CD14-positive monocyte (primary cell): Measurements from ENCODE around the gene PAPOLA. TPM values are rescaled to one million over a fixed set of nuclear protein-coding genes. Genes with fewer than 3 reads are reported as not detected.
A peak's percentile ranks its signal among the peaks of the same experiment; 100 is the strongest.

ENCODE experiments used
- DNase-seq, 3 donors: peaks; one replicate each; pipeline ENCODE4 v3.0.0-alpha.2; 2011 to 2022
- H2AFZ ChIP-seq: 2 replicates; pipeline ENCODE4 v1.6.0; 2012; ENCODE audit warnings: mild to moderate bottlenecking, low read depth, low read length, inconsistent platforms; ENCODE audit not compliant: insufficient read depth, poor library complexity, severe bottlenecking
- H3K27ac ChIP-seq, 2 donors: 1 replicate in 1 of 2; 2 replicates in 1 of 2; pipeline ENCODE4 v1.5.1; 2012 to 2013; ENCODE audit warnings: low read length in 2 of 2, control low read depth in 1 of 2, inconsistent platforms in 1 of 2, low read depth in 1 of 2, mild to moderate bottlenecking in 1 of 2
- H3K27me3 ChIP-seq, 2 donors: one replicate each; pipeline versions ENCODE4 v1.6.0 to v1.6.1; 2011 to 2013; ENCODE audit warnings: low read length in 2 of 2; ENCODE audit not compliant: control insufficient read depth in 2 of 2, insufficient read depth in 2 of 2
- H3K36me3 ChIP-seq, 2 donors: replicated peaks in 1 of 2; 1 replicate in 1 of 2; 2 replicates in 1 of 2; pipeline versions ENCODE4 v1.5.1 to v1.6.1; 2012 to 2013; ENCODE audit warnings: low read length in 2 of 2, control low read depth in 1 of 2, inconsistent platforms in 1 of 2, mild to moderate bottlenecking in 1 of 2; ENCODE audit not compliant: insufficient read depth in 2 of 2, control insufficient read depth in 1 of 2
- H3K4me1 ChIP-seq, 2 donors: 1 replicate in 1 of 2; 2 replicates in 1 of 2; pipeline versions ENCODE4 v1.5.1 to v1.6.1; 2012 to 2013; ENCODE audit warnings: low read length in 2 of 2, control low read depth in 1 of 2, inconsistent platforms in 1 of 2, mild to moderate bottlenecking in 1 of 2, moderate library complexity in 1 of 2; ENCODE audit not compliant: insufficient read depth in 2 of 2, control insufficient read depth in 1 of 2
- H3K4me2 ChIP-seq: replicated peaks from 2 replicates; pipeline ENCODE3; 2012; ENCODE audit warnings: low read length, moderate library complexity, mild to moderate bottlenecking; ENCODE audit not compliant: poor library complexity, severe bottlenecking; ENCODE audit errors: extremely low read depth
- H3K4me3 ChIP-seq, 3 experiments: fragments of 200-600 bp in 1 of 3; sonication (generic) in 1 of 3; replicated peaks in 1 of 3; 1 replicate in 2 of 3; 2 replicates in 1 of 3; pipeline ENCODE4 v1.5.1; 2011 to 2013; ENCODE audit warnings: low read length in 3 of 3, mild to moderate bottlenecking in 3 of 3, control low read depth in 2 of 3, low read depth in 2 of 3, inconsistent platforms in 1 of 3, moderate library complexity in 1 of 3
- H3K79me2 ChIP-seq: 2 replicates; pipeline ENCODE4 v1.6.0; 2012; ENCODE audit warnings: mild to moderate bottlenecking, control low read depth, inconsistent platforms, low read length, moderate library complexity; ENCODE audit not compliant: insufficient read depth
- H3K9ac ChIP-seq: 2 replicates; pipeline ENCODE4 v1.6.0; 2017; ENCODE audit warnings: low read length, mild to moderate bottlenecking; ENCODE audit not compliant: insufficient read depth, poor library complexity, severe bottlenecking
- H3K9me3 ChIP-seq, 2 donors: replicated peaks in 1 of 2; 1 replicate in 1 of 2; 2 replicates in 1 of 2; pipeline versions ENCODE4 v1.5.1 to v1.6.1; 2012 to 2013; ENCODE audit warnings: low read length in 2 of 2, control low read depth in 1 of 2; ENCODE audit not compliant: control insufficient read depth in 1 of 2, insufficient read depth in 1 of 2
- H4K20me1 ChIP-seq: 2 replicates; pipeline ENCODE4 v1.6.0; 2012; ENCODE audit warnings: mild to moderate bottlenecking, low read length, control low read depth, moderate library complexity; ENCODE audit not compliant: insufficient read depth
- H3K27ac Mint-ChIP-seq, 7 donors: one replicate each; pipeline ENCODE4 v1.8.0; 2020; ENCODE audit warnings: mild to moderate bottlenecking in 7 of 7, mixed read lengths in 7 of 7, moderate library complexity in 6 of 7, inconsistent platforms in 2 of 7
- H3K27me3 Mint-ChIP-seq, 3 donors: one replicate each; pipeline ENCODE4 v1.8.0; 2021 to 2022; ENCODE audit warnings: low read depth in 3 of 3, mild to moderate bottlenecking in 3 of 3, mixed read lengths in 3 of 3, moderate library complexity in 3 of 3, inconsistent platforms in 1 of 3
- H3K36me3 Mint-ChIP-seq, 2 donors: one replicate each; pipeline ENCODE4 v1.8.0; 2020; ENCODE audit warnings: mixed read lengths in 2 of 2, inconsistent platforms in 1 of 2, mild to moderate bottlenecking in 1 of 2
- H3K4me1 Mint-ChIP-seq: one replicate; pipeline ENCODE4 v1.8.0; 2020; ENCODE audit warnings: mild to moderate bottlenecking, mixed read lengths
- H3K4me3 Mint-ChIP-seq, 2 donors: one replicate each; pipeline ENCODE4 v1.8.0; 2020; ENCODE audit warnings: mild to moderate bottlenecking in 2 of 2, mixed read lengths in 2 of 2, moderate library complexity in 1 of 2
- H3K9me3 Mint-ChIP-seq, 7 donors: one replicate each; pipeline ENCODE4 v1.8.0; 2020 to 2022; ENCODE audit warnings: mixed read lengths in 7 of 7, mild to moderate bottlenecking in 6 of 7, moderate library complexity in 6 of 7, inconsistent platforms in 2 of 7
- WGBS: methylation state at CpG from one replicate; pipeline ENCODE4 v1.1.5; 2013; ENCODE audit warnings: missing lambda C conversion rate; ENCODE audit not compliant: insufficient coverage; 5-methylcytosine and 5-hydroxymethylcytosine counted together
- intact Hi-C, 2 donors: fragments of 100-400 bp; cut with micrococcal nuclease; formaldehyde crosslinking; loops; one replicate each; pipeline versions ENCODE4 v1.15.0 to v1.15.1; 2023
- polyA plus RNA-seq, 3 donors: library from polyadenylated mRNA; depleted of rRNA in 1 of 3; unstranded in 2 of 3; stranded (reverse) in 1 of 3; fragments of 300-500 nt in 2 of 3; fragments of >200 nt in 1 of 3; fragmentation: Illumina TruSeq in 2 of 3; gene quantifications; 1 replicate in 2 of 3; 2 replicates in 1 of 3; pipeline ENCODE4 v1.2.3, GENCODE V29; 2012 to 2021
- TF ChIP-seq, protein P1 (sequence below): fragments of 200-600 bp; IDR thresholded peaks from one replicate; pipeline ENCODE4 v1.8.0; 2022; ENCODE audit warnings: antibody characterized with exemption, mild to moderate bottlenecking

PAPOLA gene
- polyA plus RNA-seq, 3 donors, result 57.9 to 87.5 (median 80.3) TPM

DNA sequence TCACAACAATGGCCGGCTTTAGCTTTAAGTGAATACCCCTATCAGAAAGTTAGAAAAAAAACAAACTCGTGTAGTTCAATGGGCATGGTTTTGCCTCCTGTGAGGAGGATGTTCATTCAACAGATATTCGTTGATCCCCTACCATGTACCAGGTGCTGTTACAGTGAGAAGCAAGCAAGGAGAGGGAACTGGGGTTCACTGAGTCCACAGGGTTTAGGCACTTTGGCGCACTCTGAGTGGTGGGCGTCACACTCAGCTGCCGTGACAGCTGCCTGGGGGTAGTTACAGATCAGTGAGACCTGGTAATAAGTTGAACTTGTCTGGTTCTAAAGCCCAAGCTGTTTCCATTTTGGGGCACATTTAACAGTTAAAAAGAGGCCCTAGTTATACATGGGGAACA, 74.2 kb downstream of the PAPOLA start:
- no peaks in the 10 kb centered on the region for H3K4me1 Mint-ChIP-seq
- TF ChIP-seq, protein P1, sequence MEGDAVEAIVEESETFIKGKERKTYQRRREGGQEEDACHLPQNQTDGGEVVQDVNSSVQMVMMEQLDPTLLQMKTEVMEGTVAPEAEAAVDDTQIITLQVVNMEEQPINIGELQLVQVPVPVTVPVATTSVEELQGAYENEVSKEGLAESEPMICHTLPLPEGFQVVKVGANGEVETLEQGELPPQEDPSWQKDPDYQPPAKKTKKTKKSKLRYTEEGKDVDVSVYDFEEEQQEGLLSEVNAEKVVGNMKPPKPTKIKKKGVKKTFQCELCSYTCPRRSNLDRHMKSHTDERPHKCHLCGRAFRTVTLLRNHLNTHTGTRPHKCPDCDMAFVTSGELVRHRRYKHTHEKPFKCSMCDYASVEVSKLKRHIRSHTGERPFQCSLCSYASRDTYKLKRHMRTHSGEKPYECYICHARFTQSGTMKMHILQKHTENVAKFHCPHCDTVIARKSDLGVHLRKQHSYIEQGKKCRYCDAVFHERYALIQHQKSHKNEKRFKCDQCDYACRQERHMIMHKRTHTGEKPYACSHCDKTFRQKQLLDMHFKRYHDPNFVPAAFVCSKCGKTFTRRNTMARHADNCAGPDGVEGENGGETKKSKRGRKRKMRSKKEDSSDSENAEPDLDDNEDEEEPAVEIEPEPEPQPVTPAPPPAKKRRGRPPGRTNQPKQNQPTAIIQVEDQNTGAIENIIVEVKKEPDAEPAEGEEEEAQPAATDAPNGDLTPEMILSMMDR, result no peak
- no peak for DNase-seq
- Histone ChIP-seq H3K4me2 (no peak overlapping the region), H3K27me3 (no peaks in the 10 kb centered on the region), H3K9me3 (no peaks in the 10 kb centered on the region), H4K20me1 (peaks cover 4% of the 10 kb centered on the region), H3K36me3 (peaks cover 0 to 26% of the 10 kb centered on the region in 2 donors), H2AFZ (no peak overlapping the region), H3K4me3 (no peak overlapping the region), H3K79me2 (no peaks in the 10 kb centered on the region), H3K27ac (no peak overlapping the region), H3K4me1 (no peaks in the 10 kb centered on the region), H3K9ac (no peak overlapping the region)
- intact Hi-C loops, result loop anchor here in 1 of 2 donors (10.0 kb wide), 1 partner anchor 158 kb away; no protein-coding TSS in a partner anchor
- H3K36me3 Mint-ChIP-seq, result peaks cover 12% of the 10 kb centered on the region in 2 donors
- peaks cover 0 to 2% (median 0%) of the 10 kb centered on the region in 3 donors for H3K27me3 Mint-ChIP-seq
- no peak overlapping the region for H3K4me3 Mint-ChIP-seq
- H3K9me3 Mint-ChIP-seq, result no peaks in the 10 kb centered on the region
- WGBS, result 91% methylated on average over 3 of the region's 6 CpGs
- H3K27ac Mint-ChIP-seq, result no peak overlapping the region

DNA sequence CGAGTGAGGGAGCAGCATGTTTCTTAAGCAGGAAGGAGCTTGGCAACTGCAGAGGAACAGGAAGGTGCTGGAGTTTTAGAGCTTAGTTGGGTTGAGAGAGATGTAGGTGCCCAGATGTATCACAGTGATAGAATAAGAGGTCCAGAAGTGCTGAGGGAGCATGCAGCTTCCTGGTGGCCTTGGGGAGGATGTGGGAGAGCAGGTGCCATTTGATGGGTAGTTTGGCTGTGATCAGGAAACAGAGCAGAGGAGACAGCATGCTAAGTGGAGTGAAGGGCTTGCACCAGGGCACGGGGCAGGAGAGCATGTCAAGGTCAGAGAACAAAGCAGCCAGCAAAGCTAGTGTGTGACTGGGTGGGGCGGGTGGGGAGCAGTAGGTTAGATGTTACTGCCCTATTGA, 74.8 kb downstream of the PAPOLA start:
- no peak overlapping the region for H3K4me2 ChIP-seq
- H3K79me2 ChIP-seq, result no peaks in the 10 kb centered on the region
- Mint-ChIP-seq H3K27me3 (peaks cover 0 to 2% (median 0%) of the 10 kb centered on the region in 3 donors), H3K36me3 (peaks cover 12% of the 10 kb centered on the region in 2 donors), H3K4me3 (no peak overlapping the region), H3K27ac (peak overlapping the region in 1 of 7 donors; percentile 50), H3K9me3 (no peaks in the 10 kb centered on the region), H3K4me1 (no peaks in the 10 kb centered on the region)
- peaks cover 0 to 20% of the 10 kb centered on the region in 2 donors for H3K36me3 ChIP-seq
- no peak for DNase-seq
- no peak overlapping the region for H3K4me3 ChIP-seq
- H3K4me1 ChIP-seq, result no peaks in the 10 kb centered on the region
- H3K27me3 ChIP-seq, result no peaks in the 10 kb centered on the region
- TF ChIP-seq, protein P1, result no peak
- H2AFZ ChIP-seq, result no peak overlapping the region
- H3K9ac ChIP-seq, result no peak overlapping the region
- no peaks in the 10 kb centered on the region for H4K20me1 ChIP-seq
- intact Hi-C loops, result loop anchor here in 1 of 2 donors (10.0 kb wide), 1 partner anchor 158 kb away; no protein-coding TSS in a partner anchor
- no peak overlapping the region for H3K27ac ChIP-seq
- 0% methylated on average over 1 of the region's 3 CpGs for WGBS
- no peaks in the 10 kb centered on the region for H3K9me3 ChIP-seq
